ENCODE results near the gene DPF3.

DNA sequence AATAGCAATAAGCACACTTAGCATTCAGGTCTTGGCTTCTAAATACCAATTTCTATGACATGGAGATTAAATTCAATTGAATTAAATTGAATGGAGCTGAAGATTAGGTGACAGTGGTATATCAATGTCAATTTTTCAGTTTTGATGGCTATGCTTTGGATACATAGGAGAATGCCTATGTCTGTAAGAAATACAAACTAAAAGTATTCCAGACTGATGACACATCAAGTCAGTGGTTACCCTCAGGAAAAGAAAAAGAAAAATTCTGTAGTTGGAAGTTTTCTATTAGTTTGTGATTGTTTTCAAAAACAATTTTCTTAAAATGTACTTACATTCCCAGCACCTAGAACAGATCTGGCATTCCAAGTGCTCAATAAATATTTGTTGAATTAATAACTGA lies 27.5 kb upstream of the DPF3 start:
- no peak for TF ChIP-seq POLR2AphosphoS5 (IDR thresholded peaks at IDR 0.05)
- TF ChIP-seq, protein P1, sequence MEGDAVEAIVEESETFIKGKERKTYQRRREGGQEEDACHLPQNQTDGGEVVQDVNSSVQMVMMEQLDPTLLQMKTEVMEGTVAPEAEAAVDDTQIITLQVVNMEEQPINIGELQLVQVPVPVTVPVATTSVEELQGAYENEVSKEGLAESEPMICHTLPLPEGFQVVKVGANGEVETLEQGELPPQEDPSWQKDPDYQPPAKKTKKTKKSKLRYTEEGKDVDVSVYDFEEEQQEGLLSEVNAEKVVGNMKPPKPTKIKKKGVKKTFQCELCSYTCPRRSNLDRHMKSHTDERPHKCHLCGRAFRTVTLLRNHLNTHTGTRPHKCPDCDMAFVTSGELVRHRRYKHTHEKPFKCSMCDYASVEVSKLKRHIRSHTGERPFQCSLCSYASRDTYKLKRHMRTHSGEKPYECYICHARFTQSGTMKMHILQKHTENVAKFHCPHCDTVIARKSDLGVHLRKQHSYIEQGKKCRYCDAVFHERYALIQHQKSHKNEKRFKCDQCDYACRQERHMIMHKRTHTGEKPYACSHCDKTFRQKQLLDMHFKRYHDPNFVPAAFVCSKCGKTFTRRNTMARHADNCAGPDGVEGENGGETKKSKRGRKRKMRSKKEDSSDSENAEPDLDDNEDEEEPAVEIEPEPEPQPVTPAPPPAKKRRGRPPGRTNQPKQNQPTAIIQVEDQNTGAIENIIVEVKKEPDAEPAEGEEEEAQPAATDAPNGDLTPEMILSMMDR (IDR thresholded peaks at IDR 0.05) = no peak

All from suprapubic skin (tissue), 3 donors.